Heart left ventricle (tissue), 16 donors: ENCODE measurements around the gene GLI2. TPM values are rescaled to one million over a fixed set of nuclear protein-coding genes. Genes with fewer than 3 reads are reported as not detected.

Experiments used
- ATAC-seq, 4 donors: fragments of 200-7000 bp; cut with Tn5 transposase; one replicate each; pipeline ENCODE4 v1.9.1; 2020 to 2022; ENCODE audit warnings: moderate library complexity in 4 of 4, mild to moderate bottlenecking in 3 of 4, moderate number of reproducible peaks in 1 of 4
- DNase-seq, 5 donors: peaks; one replicate each; pipeline ENCODE4 v3.0.0-alpha.2; 2020
- H3K27ac ChIP-seq, 12 donors: fragments of 200-600 bp; sonication (generic) in 4 of 12; one replicate each; pipeline versions ENCODE4 v1.5.0 to v1.8.0; 2016 to 2022; ENCODE audit warnings: mild to moderate bottlenecking in 2 of 12
- H3K27me3 ChIP-seq, 9 donors: fragments of 200-600 bp; sonication (generic) in 2 of 9; one replicate each; pipeline versions ENCODE4 v1.5.1 to v1.8.0; 2016 to 2022; ENCODE audit warnings: mild to moderate bottlenecking in 3 of 9
- H3K36me3 ChIP-seq, 9 donors: fragments of 200-600 bp; sonication (generic) in 2 of 9; one replicate each; pipeline versions ENCODE4 v1.5.0 to v1.8.0; 2018 to 2022; ENCODE audit warnings: mild to moderate bottlenecking in 2 of 9
- H3K4me1 ChIP-seq, 12 donors: fragments of 200-600 bp; sonication (generic) in 4 of 12; one replicate each; pipeline versions ENCODE4 v1.5.0 to v1.8.0; 2016 to 2022; ENCODE audit warnings: mild to moderate bottlenecking in 3 of 12
- H3K4me3 ChIP-seq, 12 donors: fragments of 200-600 bp; sonication (generic) in 4 of 12; one replicate each; pipeline versions ENCODE4 v1.5.0 to v1.8.0; 2017 to 2022; ENCODE audit warnings: mild to moderate bottlenecking in 9 of 12, moderate library complexity in 4 of 12
- H3K9me3 ChIP-seq, 12 donors: fragments of 200-600 bp; sonication (generic) in 4 of 12; one replicate each; pipeline versions ENCODE4 v1.5.0 to v1.8.0; 2016 to 2022; ENCODE audit warnings: mild to moderate bottlenecking in 1 of 12
- CTCF ChIP-seq, 12 donors: fragments of 200-600 bp; sonication (generic) in 4 of 12; IDR thresholded peaks; one replicate each; pipeline versions ENCODE4 v1.5.0 to v1.8.0; 2018 to 2022; ENCODE audit warnings: antibody characterized with exemption in 12 of 12, mild to moderate bottlenecking in 5 of 12
- POLR2A ChIP-seq, 2 donors: fragments of 450-650 bp; IDR thresholded peaks; one replicate each; pipeline ENCODE4 v1.6.1; 2017; ENCODE audit warnings: antibody characterized with exemption in 2 of 2, mild to moderate bottlenecking in 2 of 2, moderate library complexity in 2 of 2
- WGBS, 4 donors: extraction: QIAGEN DNeasy Blood & Tissue Kit in 2 of 4; methylation state at CpG; one replicate each; pipeline versions ENCODE4 v1.1.5 to v1.1.7; 2013 to 2018; 5-methylcytosine and 5-hydroxymethylcytosine counted together
- intact Hi-C, 10 donors: fragments of 100-400 bp; cut with DNase I; formaldehyde crosslinking; loops; one replicate each; pipeline versions ENCODE4 v1.11.1 to v1.14.2; 2022
- polyA plus RNA-seq, 2 donors: library from polyadenylated mRNA; stranded (reverse); fragments of 200-250 nt; gene quantifications; one replicate each; pipeline ENCODE4 v1.2.3, GENCODE V29; 2013
- total RNA-seq, 9 donors: library from RNA; depleted of rRNA in 2 of 9; stranded (reverse); fragments of >200 nt in 2 of 9; fragmentation: NEBNext Ultra II Directional in 3 of 9; extraction: Animal tissue kit (Norgen Biotek cat#: 25700) in 3 of 9; gene quantifications; one replicate each; pipeline versions ENCODE4 v1.1.0 to v1.2.4, GENCODE V29; 2016 to 2023
- donor health status: ischemic (EF 13 %, LVEDD 7.1; RV severe dilation, severe dysfunction).
- donor health status: healthy with polysubstance abuse.
- donor health status: DM: no; HTN: yes; CAD: no.
- donor health status: DM: no; HTN: no; CAD: no.
- donor health status: ischemic (EF 25% LVEDD 6.9; RV normal size, moderate dysfunction).
- donor health status: ischemic (EF 25% LVEDD 5.7; RV mildly dilated, moderate dysfunction).
- donor health status: healthy.
- donor health status: DM: yes; HTN: yes; CAD: no.
- donor health status: ischemic (EF 35%, LVEDD 5.7; RV mildly dilated, moderate dysfunction).
- donor health status: nonischemic (EF 11% LVEDD 7.7; RV severe dilation, severe dysfunction).
- donor health status: DM: yes; HTN: yes; CAD: no.
- donor health status: PGD.
- donor health status: ischemic (EF 29% LVEDD 5.4; RV normal size, mild dysfunction).
- donor health status: nonischemic (EF 23%, LVEDD 6.1; RV moderate dilation, normal function).

Gene GLI2
- total and polyA plus RNA-seq, 11 donors: 0.30 to 4.1 (median 1.0) TPM

DNA sequence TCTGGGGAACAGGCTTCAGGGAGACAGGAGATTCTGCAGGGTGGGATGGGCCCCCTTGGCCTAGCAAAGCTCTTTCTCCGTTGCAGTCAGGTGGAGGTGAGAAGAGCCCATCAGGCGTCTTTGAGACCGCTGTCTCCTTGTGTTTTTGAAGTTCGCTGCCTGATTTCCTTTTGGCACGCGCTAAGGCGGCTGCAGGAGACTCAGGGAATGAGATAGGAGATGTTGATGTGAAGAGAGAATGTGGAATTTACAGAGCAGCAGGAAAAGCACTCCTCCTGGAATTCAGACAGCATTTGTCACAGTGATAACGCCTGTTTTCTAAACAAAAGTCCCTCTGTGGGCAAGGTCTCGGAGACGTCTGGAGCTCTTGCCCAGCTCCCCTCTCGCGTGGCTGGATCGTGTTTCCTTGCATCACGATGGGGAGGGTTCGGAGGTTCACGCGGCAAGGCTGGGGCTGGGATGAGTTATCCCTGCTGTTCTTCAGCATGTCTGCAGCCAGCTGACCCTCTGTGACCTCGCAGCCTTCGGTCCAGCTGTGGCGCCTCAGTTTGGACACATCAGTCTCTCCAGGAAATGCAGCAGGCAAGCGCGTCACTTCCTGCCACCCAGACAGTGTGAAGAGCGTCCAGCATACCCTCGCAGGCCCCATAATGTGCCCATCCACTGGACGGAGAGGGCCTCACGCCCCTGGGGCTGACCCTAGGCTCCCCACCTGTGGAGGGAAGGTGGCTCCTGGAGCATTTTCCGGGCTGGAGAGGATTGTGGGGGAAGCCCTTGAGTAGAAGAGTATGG, 30.2 kb downstream of the GLI2 start:
- peak; percentile 86 to 94 (median 91) for DNase-seq
- H3K4me3 ChIP-seq: peak overlapping the region in 1 of 12 donors; percentile 6
- peaks cover 0 to 38% (median 14%) of the 10 kb centered on the region in 12 donors for H3K4me1 ChIP-seq
- no peaks in the 10 kb centered on the region for H3K9me3 ChIP-seq
- H3K27me3 ChIP-seq: no peaks in the 10 kb centered on the region
- ATAC-seq: peak; percentile 74 to 91 (median 88)
- no peaks in the 10 kb centered on the region for H3K36me3 ChIP-seq
- intact Hi-C loops: no loop called here
- WGBS, 4 donors: 42 to 63% (median 48%) methylated on average over 17 to 27 of the region's 27 CpGs
- H3K27ac ChIP-seq: peak overlapping the region; percentile 40 to 94 (median 67)
- TF ChIP-seq CTCF (IDR thresholded peaks at IDR 0.05) (no peak), POLR2A (IDR thresholded peaks at IDR 0.05) (no peak)

GRCh38 chr2:120766470-120767351, 31.0 kb downstream of the GLI2 start:
- ATAC-seq: peak in 2 of 4 donors; percentile 5 to 7
- no peak for TF ChIP-seq CTCF (IDR thresholded peaks at IDR 0.05)
- no peak for TF ChIP-seq POLR2A (IDR thresholded peaks at IDR 0.05)
- peak in 2 of 5 donors; percentile 18 to 48 for DNase-seq
- Histone ChIP-seq H3K9me3 (no peaks in the 10 kb centered on the region), H3K27ac (peak overlapping the region in 11 of 12 donors; percentile 29 to 94 (median 59)), H3K27me3 (no peaks in the 10 kb centered on the region), H3K4me3 (no peak overlapping the region), H3K36me3 (no peaks in the 10 kb centered on the region), H3K4me1 (peaks cover 0 to 44% (median 14%) of the 10 kb centered on the region in 12 donors)
- 87 to 92% (median 89%) methylated on average over 12 to 14 of the region's 14 CpGs for WGBS, 4 donors
- intact Hi-C loops: no loop called here

DNA sequence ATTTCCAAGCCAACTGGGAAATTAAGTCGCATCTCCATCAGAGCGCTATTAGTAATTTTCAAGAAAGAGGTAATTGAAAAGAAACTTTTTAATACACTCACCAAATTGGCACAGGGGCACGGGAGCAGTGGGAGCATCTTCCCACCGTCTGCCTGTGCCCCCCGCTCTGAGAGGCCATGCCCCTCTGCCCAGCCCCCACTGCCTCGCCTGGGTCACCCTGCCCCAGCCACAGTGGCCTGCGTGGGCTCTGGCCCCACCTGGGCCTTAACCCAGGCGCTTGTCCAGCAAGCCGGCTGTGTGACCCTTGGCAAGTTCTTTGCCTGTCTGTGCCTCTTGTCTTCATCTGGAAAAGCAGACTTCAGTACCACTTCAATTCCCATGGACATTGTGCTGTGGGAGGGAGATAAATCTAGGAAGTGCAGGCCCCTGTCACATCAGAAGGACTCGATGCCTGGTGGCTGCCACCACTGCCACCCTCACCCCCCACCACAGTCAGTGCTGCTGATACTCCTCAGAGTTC, 31.9 kb downstream of the GLI2 start:
- peak overlapping the region in 2 of 12 donors; percentile 29 to 83 for H3K27ac ChIP-seq
- H3K9me3 ChIP-seq: no peaks in the 10 kb centered on the region
- peaks cover 0 to 53% (median 14%) of the 10 kb centered on the region in 12 donors for H3K4me1 ChIP-seq
- no peak overlapping the region for H3K4me3 ChIP-seq
- peak in 3 of 5 donors; percentile 16 to 27 (median 20) for DNase-seq
- H3K27me3 ChIP-seq: no peaks in the 10 kb centered on the region
- TF ChIP-seq CTCF (IDR thresholded peaks at IDR 0.05): no peak
- TF ChIP-seq POLR2A (IDR thresholded peaks at IDR 0.05): no peak
- no peak for ATAC-seq
- intact Hi-C loops: no loop called here
- WGBS, 4 donors: 86 to 89% (median 88%) methylated on average over 7 to 10 of the region's 10 CpGs
- H3K36me3 ChIP-seq: no peaks in the 10 kb centered on the region
